WTC11 (cell line): ENCODE results near the gene CFAP100.

Experiments
- FOXP1 ChIP-seq: sonication (generic); formaldehyde crosslinking; IDR thresholded peaks from 2 replicates; pipeline ENCODE4 v1.8.0; 2022; ENCODE audit warnings: missing genetic modification reagents, mild to moderate bottlenecking, moderate library complexity, borderline replicate concordance
- GABPB1 ChIP-seq: sonication (generic); formaldehyde crosslinking; IDR thresholded peaks from 2 replicates; pipeline ENCODE4 v1.8.1; 2023; ENCODE audit warnings: mild to moderate bottlenecking, missing genetic modification reagents
- GTF2I ChIP-seq: fragments of 250-450 bp; sonication (Bioruptor Pico); conservative IDR thresholded peaks from 2 replicates; pipeline ENCODE4 v1.4.0; 2021; ENCODE audit warnings: mild to moderate bottlenecking
- HMGXB4 ChIP-seq: sonication (generic); formaldehyde crosslinking; IDR thresholded peaks from 2 replicates; pipeline ENCODE4 v1.8.1; 2023; ENCODE audit warnings: mild to moderate bottlenecking, moderate library complexity, missing genetic modification reagents
- NR3C1 ChIP-seq: sonication (generic); formaldehyde crosslinking; conservative IDR thresholded peaks from 2 replicates; pipeline ENCODE4 v1.8.1; 2023; ENCODE audit warnings: low read depth, mild to moderate bottlenecking, missing genetic modification reagents
- RELA ChIP-seq: sonication (generic); formaldehyde crosslinking; IDR thresholded peaks from 2 replicates; pipeline ENCODE4 v1.8.1; 2022; ENCODE audit warnings: missing genetic modification reagents, mild to moderate bottlenecking, borderline replicate concordance
- TEAD4 ChIP-seq: sonication (generic); formaldehyde crosslinking; IDR thresholded peaks from 2 replicates; pipeline ENCODE4 v1.8.0; 2022; ENCODE audit warnings: mild to moderate bottlenecking, missing genetic modification reagents
- TF ChIP-seq, protein P1 (sequence below): fragments of 200-600 bp; IDR thresholded peaks from 2 replicates; pipeline ENCODE4 v1.8.0; 2022; ENCODE audit warnings: antibody characterized with exemption
- TF ChIP-seq, protein P2 (sequence below): sonication (generic); formaldehyde crosslinking; conservative IDR thresholded peaks from 2 replicates; pipeline ENCODE4 v1.8.1; 2022; ENCODE audit warnings: mild to moderate bottlenecking, missing genetic modification reagents
- TF ChIP-seq, protein P3 (sequence below): sonication (generic); formaldehyde crosslinking; IDR thresholded peaks from 2 replicates; pipeline ENCODE4 v1.8.1; 2023; ENCODE audit warnings: mild to moderate bottlenecking, missing genetic modification reagents, moderate library complexity

- TF ChIP-seq, protein P1, sequence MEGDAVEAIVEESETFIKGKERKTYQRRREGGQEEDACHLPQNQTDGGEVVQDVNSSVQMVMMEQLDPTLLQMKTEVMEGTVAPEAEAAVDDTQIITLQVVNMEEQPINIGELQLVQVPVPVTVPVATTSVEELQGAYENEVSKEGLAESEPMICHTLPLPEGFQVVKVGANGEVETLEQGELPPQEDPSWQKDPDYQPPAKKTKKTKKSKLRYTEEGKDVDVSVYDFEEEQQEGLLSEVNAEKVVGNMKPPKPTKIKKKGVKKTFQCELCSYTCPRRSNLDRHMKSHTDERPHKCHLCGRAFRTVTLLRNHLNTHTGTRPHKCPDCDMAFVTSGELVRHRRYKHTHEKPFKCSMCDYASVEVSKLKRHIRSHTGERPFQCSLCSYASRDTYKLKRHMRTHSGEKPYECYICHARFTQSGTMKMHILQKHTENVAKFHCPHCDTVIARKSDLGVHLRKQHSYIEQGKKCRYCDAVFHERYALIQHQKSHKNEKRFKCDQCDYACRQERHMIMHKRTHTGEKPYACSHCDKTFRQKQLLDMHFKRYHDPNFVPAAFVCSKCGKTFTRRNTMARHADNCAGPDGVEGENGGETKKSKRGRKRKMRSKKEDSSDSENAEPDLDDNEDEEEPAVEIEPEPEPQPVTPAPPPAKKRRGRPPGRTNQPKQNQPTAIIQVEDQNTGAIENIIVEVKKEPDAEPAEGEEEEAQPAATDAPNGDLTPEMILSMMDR = no peak
- TF ChIP-seq RELA (no peak), HMGXB4 (CRISPR knock-in tag) (no peak), NR3C1 (no peak), FOXP1 (CRISPR knock-in tag) (no peak), GABPB1 (no peak), TEAD4 (CRISPR knock-in tag) (no peak), GTF2I (CRISPR knock-in tag) (no peak)
- TF ChIP-seq, protein P2, sequence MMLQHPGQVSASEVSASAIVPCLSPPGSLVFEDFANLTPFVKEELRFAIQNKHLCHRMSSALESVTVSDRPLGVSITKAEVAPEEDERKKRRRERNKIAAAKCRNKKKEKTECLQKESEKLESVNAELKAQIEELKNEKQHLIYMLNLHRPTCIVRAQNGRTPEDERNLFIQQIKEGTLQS (CRISPR knock-in tag) = no peak
- TF ChIP-seq, protein P3, sequence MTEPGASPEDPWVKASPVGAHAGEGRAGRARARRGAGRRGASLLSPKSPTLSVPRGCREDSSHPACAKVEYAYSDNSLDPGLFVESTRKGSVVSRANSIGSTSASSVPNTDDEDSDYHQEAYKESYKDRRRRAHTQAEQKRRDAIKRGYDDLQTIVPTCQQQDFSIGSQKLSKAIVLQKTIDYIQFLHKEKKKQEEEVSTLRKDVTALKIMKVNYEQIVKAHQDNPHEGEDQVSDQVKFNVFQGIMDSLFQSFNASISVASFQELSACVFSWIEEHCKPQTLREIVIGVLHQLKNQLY (CRISPR knock-in tag) = no peak
Measured at GRCh38 chr3:126345231-126345630, 49.5 kb upstream of the CFAP100 start.
